ENCODE measurements around the gene ANKRD13C. TPM values are rescaled to one million over a fixed set of nuclear protein-coding genes. Genes with fewer than 3 reads are reported as not detected.

ANKRD13C gene
- total and polyA plus RNA-seq, 2 of the 4 experiments (the other 2 are of a cell fraction), result 8.3 to 10.9 TPM

DNA sequence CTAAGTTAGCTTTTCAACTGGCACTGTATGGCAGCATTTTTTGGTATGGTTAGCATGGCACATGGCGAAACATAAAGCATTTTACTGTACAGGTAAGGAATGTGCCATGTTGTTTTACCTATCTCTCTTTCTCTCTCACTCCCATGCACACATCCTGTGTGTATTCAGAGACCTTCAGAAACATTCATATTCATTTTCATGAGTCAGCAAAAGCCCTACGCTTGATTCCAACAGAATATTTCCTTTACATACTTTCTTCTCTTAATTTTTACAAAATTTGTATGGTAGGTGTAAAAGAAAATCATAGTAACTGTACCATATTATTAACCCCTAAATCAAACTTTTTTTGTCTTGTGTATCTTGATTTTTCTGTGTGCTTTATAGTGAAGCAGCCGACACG lies 123.0 kb downstream of the ANKRD13C start:
- in situ Hi-C loops (cut with MboI; ENCODE audit: low sequenced_read_pairs), result no loop called here
- Histone ChIP-seq H3K9ac (ENCODE audit: low read depth, low read length) (no peak overlapping the region), H3K4me2 (ENCODE audit: low read depth, low read length) (no peak overlapping the region), H3K79me1 (ENCODE audit: low read depth in 1 of 2, low read length in 2 of 2) (peaks cover 7 to 35% of the 10 kb centered on the region in 2 experiments), H3K9me3 (ENCODE audit: control insufficient read depth, insufficient read depth, low read length) (no peaks in the 10 kb centered on the region), H4K91ac (ENCODE audit: insufficient read depth, low read depth, low read length) (no peak overlapping the region), H3K4me3 (ENCODE audit: insufficient read depth, low read depth, low read length) (no peak overlapping the region), H3K14ac (replicated peaks; ENCODE audit: low read depth, low read length) (no peak overlapping the region), H3K56ac (ENCODE audit: extremely low read depth, insufficient read depth, low read length) (no peak overlapping the region), H2BK20ac (ENCODE audit: low read depth, low read length) (no peak overlapping the region), H3K23ac (ENCODE audit: low read depth, low read length) (no peak overlapping the region), H2BK120ac (ENCODE audit: low read depth, low read length) (no peak overlapping the region), H4K20me1 (ENCODE audit: insufficient read depth, low read length) (peaks cover 16% of the 10 kb centered on the region), H4K8ac (ENCODE audit: low read depth in 2 of 2, low read length in 2 of 2) (no peak overlapping the region), H2AFZ (replicated peaks; ENCODE audit: low read length, poor library complexity) (no peak overlapping the region), H2AK5ac (ENCODE audit: low read depth, low read length) (no peak overlapping the region), H3K4me1 (ENCODE audit: control insufficient read depth, insufficient read depth, low read length) (peaks cover 4% of the 10 kb centered on the region), H3K36me3 (ENCODE audit: control insufficient read depth, insufficient read depth, low read length) (peaks cover 40% of the 10 kb centered on the region), H3K27ac (ENCODE audit: insufficient read depth, low read length) (no peak overlapping the region), H3K9me1 (ENCODE audit: insufficient read depth, low read length) (peaks cover 2% of the 10 kb centered on the region; the same call in 1 of the 2 replicates), H2AK9ac (replicated peaks; ENCODE audit: low read depth, low read length, poor library complexity) (no peak overlapping the region), H3K4ac (ENCODE audit: low read depth, low read length) (no peak overlapping the region), H4K5ac (ENCODE audit: low read depth, low read length) (no peak overlapping the region), H3K18ac (ENCODE audit: low read depth, low read length) (no peak overlapping the region), H3K27me3 (ENCODE audit: control insufficient read depth, insufficient read depth, low read length) (no peaks in the 10 kb centered on the region), H2BK15ac (ENCODE audit: low read depth, low read length) (no peak overlapping the region), H2BK5ac (ENCODE audit: low read depth, low read length, poor library complexity, severe bottlenecking) (no peak overlapping the region)
- DNase-seq (no peak), ATAC-seq (ENCODE audit: low read depth) (no peak)
- BruUV-seq (replicated peaks), result no TSS peak
- intact Hi-C loops (cut with micrococcal nuclease), result loop anchor here (2.0 to 5.0 kb wide), 2 partner anchors 15 to 836 kb away; no protein-coding TSS in a partner anchor
- CTCF ChIA-PET, result no interaction called here
- TF ChIP-seq MAFK (IDR thresholded peaks at IDR 0.05; ENCODE audit: low read depth, low read length) (peak; percentile 96), FOS (IDR thresholded peaks at IDR 0.05; ENCODE audit: low read depth, low read length) (no peak)
- no CpG with 5 or more reads among the region's 4 CpGs for whole genome bisulfite sequencing, 2 experiments (ENCODE audit: extremely low coverage in 2 of 2, insufficient read length in 1 of 2)
- POLR2A ChIA-PET (ENCODE audit: unreplicated experiment), result no interaction called here
- dilution Hi-C loops (cut with HindIII; ENCODE audit: low sequenced_read_pairs, unreplicated experiment), result no loop called here
